ENCODE measurements around the gene GDAP2. TPM values are rescaled to one million over a fixed set of nuclear protein-coding genes. Genes with fewer than 3 reads are reported as not detected.

Gene GDAP2
- total RNA-seq, 4 donors from 2014 or later, result 9.6 to 43.5 (median 31.5) TPM

DNA sequence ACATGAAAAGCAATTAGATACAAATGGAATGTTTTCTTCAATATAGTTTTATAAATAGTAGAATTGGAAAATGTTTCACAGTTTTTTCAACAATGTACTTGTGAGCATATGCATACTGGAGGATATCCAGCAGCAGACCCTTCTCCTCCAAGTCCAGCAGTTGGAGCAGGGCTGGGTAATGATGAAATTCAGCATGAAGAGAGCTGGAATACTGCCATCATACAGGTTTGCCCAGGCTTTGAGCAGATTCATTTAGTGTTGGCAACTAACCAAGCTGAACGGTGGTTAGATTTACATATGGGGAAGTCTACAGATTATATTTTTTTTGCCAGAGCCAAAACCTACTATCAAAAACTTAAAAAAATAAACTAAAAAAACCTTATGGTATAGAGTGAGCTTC lies 38.5 kb upstream of the GDAP2 start:
- Histone ChIP-seq H3K27me3 (no peaks in the 10 kb centered on the region), H3K9me3 (no peaks in the 10 kb centered on the region), H3K4me1 (no peaks in the 10 kb centered on the region), H3K36me3 (no peaks in the 10 kb centered on the region), H3K27ac (no peak overlapping the region), H3K4me3 (no peak overlapping the region)
- intact Hi-C loops (cut with DNase I; ENCODE audit: low total_unique reads), result no loop called here
- TF ChIP-seq POLR2AphosphoS5 (IDR thresholded peaks at IDR 0.05) (no peak), POLR2A (IDR thresholded peaks at IDR 0.05) (no peak), EP300 (IDR thresholded peaks at IDR 0.05; ENCODE audit: low read depth) (no peak)
- TF ChIP-seq, protein P1, sequence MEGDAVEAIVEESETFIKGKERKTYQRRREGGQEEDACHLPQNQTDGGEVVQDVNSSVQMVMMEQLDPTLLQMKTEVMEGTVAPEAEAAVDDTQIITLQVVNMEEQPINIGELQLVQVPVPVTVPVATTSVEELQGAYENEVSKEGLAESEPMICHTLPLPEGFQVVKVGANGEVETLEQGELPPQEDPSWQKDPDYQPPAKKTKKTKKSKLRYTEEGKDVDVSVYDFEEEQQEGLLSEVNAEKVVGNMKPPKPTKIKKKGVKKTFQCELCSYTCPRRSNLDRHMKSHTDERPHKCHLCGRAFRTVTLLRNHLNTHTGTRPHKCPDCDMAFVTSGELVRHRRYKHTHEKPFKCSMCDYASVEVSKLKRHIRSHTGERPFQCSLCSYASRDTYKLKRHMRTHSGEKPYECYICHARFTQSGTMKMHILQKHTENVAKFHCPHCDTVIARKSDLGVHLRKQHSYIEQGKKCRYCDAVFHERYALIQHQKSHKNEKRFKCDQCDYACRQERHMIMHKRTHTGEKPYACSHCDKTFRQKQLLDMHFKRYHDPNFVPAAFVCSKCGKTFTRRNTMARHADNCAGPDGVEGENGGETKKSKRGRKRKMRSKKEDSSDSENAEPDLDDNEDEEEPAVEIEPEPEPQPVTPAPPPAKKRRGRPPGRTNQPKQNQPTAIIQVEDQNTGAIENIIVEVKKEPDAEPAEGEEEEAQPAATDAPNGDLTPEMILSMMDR (IDR thresholded peaks at IDR 0.05), result no peak
- in situ Hi-C loops (cut with MboI; ENCODE audit: low pct_ligation_motif_present in 1 of 4, low pct_unique_long_range_greater_than_20kb in 1 of 4, low sequenced_read_pairs in 3 of 4), result no loop called here
- 0 to 3% methylated on average over 1 of the region's 1 CpG for WGBS, 2 donors (ENCODE audit: low coverage in 1 of 2)
- no peak for DNase-seq

DNA sequence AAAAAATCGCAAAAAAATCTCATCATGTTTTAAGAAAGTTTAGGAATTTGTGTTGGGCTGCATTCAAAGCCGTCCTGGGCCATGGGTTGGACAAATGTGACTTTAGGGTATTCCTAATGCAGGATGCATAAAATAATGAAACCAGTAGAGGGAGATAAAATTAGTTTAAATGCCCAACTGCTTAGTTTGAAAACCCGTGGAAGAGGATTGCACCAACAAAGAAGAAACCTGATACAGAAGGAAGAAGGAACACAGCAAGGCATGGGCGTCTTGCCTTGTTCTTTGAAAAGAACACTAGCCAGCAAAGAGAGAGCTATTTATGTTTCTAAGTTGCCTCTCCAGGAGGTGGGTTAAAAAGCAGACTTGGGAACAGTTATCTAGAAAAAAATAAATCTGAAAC lies 38.1 kb upstream of the GDAP2 start:
- Histone ChIP-seq H3K36me3 (no peaks in the 10 kb centered on the region), H3K9me3 (no peaks in the 10 kb centered on the region), H3K4me1 (no peaks in the 10 kb centered on the region), H3K4me3 (no peak overlapping the region), H3K27me3 (no peaks in the 10 kb centered on the region), H3K27ac (no peak overlapping the region)
- no peak for TF ChIP-seq POLR2AphosphoS5 (IDR thresholded peaks at IDR 0.05)
- TF ChIP-seq EP300 (IDR thresholded peaks at IDR 0.05; ENCODE audit: low read depth), result no peak
- TF ChIP-seq, protein P1 (IDR thresholded peaks at IDR 0.05), result no peak
- no peak for TF ChIP-seq POLR2A (IDR thresholded peaks at IDR 0.05)
- intact Hi-C loops (cut with DNase I; ENCODE audit: low total_unique reads) (no loop called here), in situ Hi-C loops (cut with MboI; ENCODE audit: low pct_ligation_motif_present in 1 of 4, low pct_unique_long_range_greater_than_20kb in 1 of 4, low sequenced_read_pairs in 3 of 4) (no loop called here)
- WGBS, 2 donors (ENCODE audit: low coverage in 1 of 2), result 52 to 65% methylated on average over 4 of the region's 4 CpGs
- no peak for DNase-seq

DNA sequence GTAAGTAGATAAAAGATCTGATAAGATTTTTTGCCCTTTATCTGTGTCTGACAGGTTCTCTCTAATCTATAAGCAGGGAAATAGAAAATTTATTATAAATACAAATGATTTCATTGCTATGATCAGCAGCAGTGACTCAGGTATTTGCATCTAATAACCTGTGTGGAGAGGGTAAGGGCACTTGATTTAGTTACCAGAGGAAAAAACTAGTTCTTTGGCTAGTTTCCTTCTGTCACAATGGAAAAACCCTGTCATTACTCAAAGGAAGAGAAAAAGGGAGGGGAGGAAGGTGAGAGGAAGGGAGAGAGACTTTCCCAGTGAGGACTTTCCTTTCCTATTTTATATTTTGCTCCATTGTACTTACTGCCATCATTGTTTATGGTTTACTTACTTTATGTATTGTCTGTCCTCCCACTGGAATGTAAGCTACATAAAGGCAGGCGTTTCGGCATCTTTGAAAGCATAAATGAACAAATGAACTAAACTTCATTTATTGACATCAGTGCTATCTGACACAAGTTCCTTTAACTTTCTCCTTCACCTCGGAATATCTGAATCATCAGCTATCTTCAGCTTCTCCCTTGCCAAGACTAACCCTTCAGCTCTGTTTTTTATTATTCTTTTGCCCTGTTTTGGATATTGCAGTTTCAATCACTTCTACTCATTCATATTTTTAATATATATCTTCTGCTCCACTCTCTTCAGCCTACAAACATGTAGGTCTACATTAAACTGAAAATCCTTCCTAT lies 35.0 kb upstream of the GDAP2 start:
- intact Hi-C loops (cut with DNase I; ENCODE audit: low total_unique reads) (no loop called here), in situ Hi-C loops (cut with MboI; ENCODE audit: low pct_ligation_motif_present in 1 of 4, low pct_unique_long_range_greater_than_20kb in 1 of 4, low sequenced_read_pairs in 3 of 4) (no loop called here)
- no peak for DNase-seq
- Histone ChIP-seq H3K27ac (no peak overlapping the region), H3K27me3 (no peaks in the 10 kb centered on the region), H3K4me3 (no peak overlapping the region), H3K36me3 (peaks cover 0 to 5% (median 2%) of the 10 kb centered on the region in 4 donors), H3K4me1 (no peaks in the 10 kb centered on the region), H3K9me3 (no peaks in the 10 kb centered on the region)
- 88 to 89% methylated on average over 3 of the region's 3 CpGs for WGBS, 2 donors (ENCODE audit: low coverage in 1 of 2)
- TF ChIP-seq, protein P1 (IDR thresholded peaks at IDR 0.05), result no peak
- TF ChIP-seq POLR2A (IDR thresholded peaks at IDR 0.05), result no peak
- no peak for TF ChIP-seq EP300 (IDR thresholded peaks at IDR 0.05; ENCODE audit: low read depth)
- no peak for TF ChIP-seq POLR2AphosphoS5 (IDR thresholded peaks at IDR 0.05)

DNA sequence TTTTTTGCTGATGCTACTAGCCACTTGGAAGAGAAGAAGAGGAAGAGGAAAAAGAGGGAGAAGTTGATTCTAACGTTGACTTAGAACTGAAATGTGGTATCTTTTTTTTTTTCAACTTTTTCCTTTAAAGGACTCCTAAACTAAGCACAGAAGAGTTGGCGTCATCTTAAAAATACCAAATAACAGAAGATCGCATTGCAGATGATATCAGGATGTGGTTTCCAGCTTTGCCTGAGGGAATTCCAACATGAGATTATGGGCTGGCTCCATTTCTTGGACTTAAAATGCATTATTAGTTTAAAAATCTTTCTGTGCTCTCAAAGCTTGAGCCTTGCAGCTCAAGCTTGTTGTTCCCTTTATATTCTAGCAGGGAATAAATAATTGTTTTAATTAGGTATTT lies 29.9 kb upstream of the GDAP2 start:
- intact Hi-C loops (cut with DNase I; ENCODE audit: low total_unique reads), result no loop called here
- in situ Hi-C loops (cut with MboI; ENCODE audit: low pct_ligation_motif_present in 1 of 4, low pct_unique_long_range_greater_than_20kb in 1 of 4, low sequenced_read_pairs in 3 of 4), result no loop called here
- no peak for TF ChIP-seq EP300 (IDR thresholded peaks at IDR 0.05; ENCODE audit: low read depth)
- no peak for TF ChIP-seq POLR2AphosphoS5 (IDR thresholded peaks at IDR 0.05)
- TF ChIP-seq POLR2A (IDR thresholded peaks at IDR 0.05), result no peak
- TF ChIP-seq, protein P1 (IDR thresholded peaks at IDR 0.05), result no peak
- Histone ChIP-seq H3K27me3 (no peaks in the 10 kb centered on the region), H3K36me3 (peaks cover 0 to 48% (median 17%) of the 10 kb centered on the region in 4 donors), H3K9me3 (no peaks in the 10 kb centered on the region), H3K4me3 (no peak overlapping the region), H3K27ac (no peak overlapping the region), H3K4me1 (no peaks in the 10 kb centered on the region)
- WGBS, 2 donors (ENCODE audit: low coverage in 1 of 2), result 79 to 80% methylated on average over 3 of the region's 3 CpGs
- no peak for DNase-seq
